WTC11 (cell line): ENCODE results near the gene KLC1. TPM values are rescaled to one million over a fixed set of nuclear protein-coding genes. Genes with fewer than 3 reads are reported as not detected.

ENCODE experiments used
- ATAC-seq: fragments of 200-7000 bp; cut with Tn5 transposase; 2 replicates; pipeline ENCODE4 v1.10.0; 2021; ENCODE audit warnings: mild to moderate bottlenecking, moderate library complexity
- CTCF ChIA-PET: fragments of 300-600 bp; sonication (Branson Sonifier 250); formaldehyde crosslinking; loops from one replicate; lab custom pipeline; 2021; ENCODE audit warnings: antibody characterized with exemption; lab: Charles Lee
- POLR2A ChIA-PET: fragments of 350-600 bp; sonication (Branson Sonifier 250); formaldehyde crosslinking; loops from one replicate; lab custom pipeline; 2021; ENCODE audit warnings: antibody characterized with exemption; lab: Charles Lee
- DNase-seq: peaks from one replicate; pipeline ENCODE4 v3.0.0; 2021; ENCODE audit warnings: low spot score
- H3K27ac Mint-ChIP-seq: 2 replicates; pipeline ENCODE4 v1.8.0; 2021; ENCODE audit warnings: mixed read lengths
- H3K27me3 Mint-ChIP-seq: 2 replicates; pipeline ENCODE4 v1.8.0; 2021; ENCODE audit warnings: low read depth, mild to moderate bottlenecking, moderate library complexity, mixed read lengths
- H3K36me3 Mint-ChIP-seq: 2 replicates; pipeline ENCODE4 v1.8.0; 2021; ENCODE audit warnings: mixed read lengths
- H3K4me1 Mint-ChIP-seq: 2 replicates; pipeline ENCODE4 v1.8.0; 2022; ENCODE audit warnings: mixed read lengths
- H3K4me3 Mint-ChIP-seq: 2 replicates; pipeline ENCODE4 v1.8.0; 2021; ENCODE audit warnings: mild to moderate bottlenecking, moderate library complexity, mixed read lengths
- H3K9me3 Mint-ChIP-seq: 2 replicates; pipeline ENCODE4 v1.8.0; 2021; ENCODE audit warnings: mixed read lengths
- ELF4 ChIP-seq: sonication (generic); formaldehyde crosslinking; IDR thresholded peaks from 2 replicates; pipeline ENCODE4 v1.8.1; 2022; ENCODE audit warnings: low read depth, mild to moderate bottlenecking, moderate library complexity, missing genetic modification reagents
- FOXP1 ChIP-seq: sonication (generic); formaldehyde crosslinking; IDR thresholded peaks from 2 replicates; pipeline ENCODE4 v1.8.0; 2022; ENCODE audit warnings: missing genetic modification reagents, mild to moderate bottlenecking, moderate library complexity, borderline replicate concordance
- NFE2L1 ChIP-seq: sonication (generic); formaldehyde crosslinking; IDR thresholded peaks from 2 replicates; pipeline ENCODE4 v1.8.1; 2023; ENCODE audit warnings: missing genetic modification reagents
- ZNF219 ChIP-seq: sonication (generic); formaldehyde crosslinking; IDR thresholded peaks from 2 replicates; pipeline ENCODE4 v1.8.0; 2023; ENCODE audit warnings: missing genetic modification reagents, mild to moderate bottlenecking, borderline replicate concordance
- ZNF263 ChIP-seq: sonication (generic); formaldehyde crosslinking; IDR thresholded peaks from 2 replicates; pipeline ENCODE4 v1.8.1; 2022; ENCODE audit warnings: low read depth, mild to moderate bottlenecking, moderate library complexity, missing genetic modification reagents
- ZNF396 ChIP-seq: fragments of 250-450 bp; sonication (Bioruptor Pico); IDR thresholded peaks from 2 replicates; pipeline ENCODE4 v1.8.0; 2021; ENCODE audit warnings: mild to moderate bottlenecking, moderate library complexity, borderline replicate concordance
- ZNF416 ChIP-seq: fragments of 250-450 bp; sonication (Bioruptor Pico); IDR thresholded peaks from 2 replicates; pipeline ENCODE4 v1.9.0; 2021; ENCODE audit warnings: mild to moderate bottlenecking, inconsistent platforms
- total RNA-seq: library from RNA; stranded (reverse); gene quantifications from 3 replicates; pipeline ENCODE4 v1.2.3, GENCODE V29; 2021
- TF ChIP-seq, protein P1 (sequence below): fragments of 250-450 bp; sonication (Bioruptor Pico); conservative IDR thresholded peaks from 2 replicates; pipeline ENCODE4 v1.9.0; 2021; ENCODE audit warnings: mild to moderate bottlenecking
- TF ChIP-seq, protein P2 (sequence below): sonication (generic); formaldehyde crosslinking; IDR thresholded peaks from 2 replicates; pipeline ENCODE4 v1.8.1; 2022; ENCODE audit warnings: mild to moderate bottlenecking, missing genetic modification reagents, moderate library complexity, borderline replicate concordance
- TF ChIP-seq, protein P3 (sequence below): fragments of 250-450 bp; sonication (Bioruptor Pico); IDR thresholded peaks from 2 replicates; pipeline ENCODE4 v1.9.0; 2021; ENCODE audit warnings: mild to moderate bottlenecking
- TF ChIP-seq, protein P4 (sequence below): sonication (generic); formaldehyde crosslinking; IDR thresholded peaks from 2 replicates; pipeline ENCODE4 v1.8.0; 2023; ENCODE audit warnings: missing genetic modification reagents, mild to moderate bottlenecking, borderline replicate concordance
- TF ChIP-seq, protein P5 (sequence below): sonication (generic); formaldehyde crosslinking; IDR thresholded peaks from 2 replicates; pipeline ENCODE4 v1.8.0; 2022; ENCODE audit warnings: mild to moderate bottlenecking, missing genetic modification reagents
- TF ChIP-seq, protein P6 (sequence below): sonication (generic); formaldehyde crosslinking; IDR thresholded peaks from 2 replicates; pipeline ENCODE4 v1.8.1; 2023; ENCODE audit warnings: mild to moderate bottlenecking, moderate library complexity, missing genetic modification reagents
- TF ChIP-seq, protein P7 (sequence below): sonication (generic); formaldehyde crosslinking; IDR thresholded peaks from 2 replicates; pipeline ENCODE4 v1.8.0; 2022; ENCODE audit warnings: missing genetic modification reagents

The KLC1 gene
- total RNA-seq, 1 experiment from 2014 or later, result 171 TPM

DNA sequence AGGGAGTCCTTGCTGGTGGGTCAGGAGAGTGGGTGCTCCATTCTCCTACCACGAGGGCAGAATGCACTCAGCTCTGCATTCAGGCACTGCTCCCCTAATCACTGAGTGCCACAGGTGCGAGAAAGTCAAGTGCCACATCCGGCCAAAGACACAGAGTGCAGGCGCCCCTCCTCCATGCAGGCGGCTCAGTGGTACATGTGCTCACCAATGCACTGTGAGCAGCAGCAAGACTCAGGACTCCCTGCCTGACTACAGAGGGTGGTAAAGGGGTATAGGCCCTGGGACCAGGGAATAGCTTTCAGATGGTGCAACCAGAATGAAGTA, 119.5 kb downstream of the KLC1 start:
- Mint-ChIP-seq H3K27ac (no peak overlapping the region), H3K4me3 (no peak overlapping the region), H3K9me3 (no peaks in the 10 kb centered on the region), H3K4me1 (0 out of 2 replicates have a peak, but pooled peaks cover 2% of the 10 kb centered on the region), H3K36me3 (no peaks in the 10 kb centered on the region), H3K27me3 (no peaks in the 10 kb centered on the region)
- no peak for DNase-seq
- CTCF ChIA-PET, result no interaction called here
- TF ChIP-seq, protein P1, sequence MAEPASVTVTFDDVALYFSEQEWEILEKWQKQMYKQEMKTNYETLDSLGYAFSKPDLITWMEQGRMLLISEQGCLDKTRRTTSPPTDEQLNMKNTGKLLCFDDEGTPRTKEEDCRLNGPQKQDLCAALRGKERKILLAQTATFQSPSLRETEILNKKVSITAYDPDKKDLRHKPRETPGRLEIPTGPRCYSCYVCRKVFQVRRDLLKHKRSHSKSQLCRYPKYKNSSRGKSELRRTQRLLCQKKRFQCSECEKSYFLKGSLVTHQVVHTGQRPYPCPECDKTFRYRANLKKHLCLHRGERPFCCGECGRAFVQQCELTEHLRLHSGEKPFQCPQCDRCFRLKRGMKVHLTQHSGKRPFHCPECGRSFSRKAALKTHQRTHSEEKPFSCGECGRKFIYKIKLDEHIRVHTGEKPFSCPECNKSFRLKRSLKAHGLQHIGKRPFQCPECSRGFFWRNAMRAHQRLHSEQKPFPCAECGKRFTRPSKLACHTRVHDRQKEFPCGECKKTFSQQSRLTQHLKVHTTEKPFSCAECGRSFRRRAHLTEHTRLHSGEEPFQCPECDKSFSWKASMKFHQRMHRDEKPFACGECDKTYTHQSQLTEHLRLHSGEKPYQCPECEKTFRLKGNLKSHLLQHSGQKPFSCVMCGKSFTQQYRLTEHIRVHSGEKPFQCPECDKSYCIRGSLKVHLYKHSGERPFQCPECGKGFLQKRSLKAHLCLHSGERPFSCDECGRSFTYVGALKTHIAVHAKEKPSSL (CRISPR knock-in tag), result no peak
- TF ChIP-seq, protein P2, sequence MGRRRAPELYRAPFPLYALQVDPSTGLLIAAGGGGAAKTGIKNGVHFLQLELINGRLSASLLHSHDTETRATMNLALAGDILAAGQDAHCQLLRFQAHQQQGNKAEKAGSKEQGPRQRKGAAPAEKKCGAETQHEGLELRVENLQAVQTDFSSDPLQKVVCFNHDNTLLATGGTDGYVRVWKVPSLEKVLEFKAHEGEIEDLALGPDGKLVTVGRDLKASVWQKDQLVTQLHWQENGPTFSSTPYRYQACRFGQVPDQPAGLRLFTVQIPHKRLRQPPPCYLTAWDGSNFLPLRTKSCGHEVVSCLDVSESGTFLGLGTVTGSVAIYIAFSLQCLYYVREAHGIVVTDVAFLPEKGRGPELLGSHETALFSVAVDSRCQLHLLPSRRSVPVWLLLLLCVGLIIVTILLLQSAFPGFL (CRISPR knock-in tag), result no peak
- no peak for TF ChIP-seq NFE2L1
- no peak for TF ChIP-seq ZNF219 (CRISPR knock-in tag)
- peak; percentile 30; the same call in 1 of the 2 replicates for ATAC-seq
- POLR2A ChIA-PET, result interaction anchor here (0.6 kb wide), 1 partner anchor 22 kb away, joined by 5 read pairs; no protein-coding TSS in a partner anchor

DNA sequence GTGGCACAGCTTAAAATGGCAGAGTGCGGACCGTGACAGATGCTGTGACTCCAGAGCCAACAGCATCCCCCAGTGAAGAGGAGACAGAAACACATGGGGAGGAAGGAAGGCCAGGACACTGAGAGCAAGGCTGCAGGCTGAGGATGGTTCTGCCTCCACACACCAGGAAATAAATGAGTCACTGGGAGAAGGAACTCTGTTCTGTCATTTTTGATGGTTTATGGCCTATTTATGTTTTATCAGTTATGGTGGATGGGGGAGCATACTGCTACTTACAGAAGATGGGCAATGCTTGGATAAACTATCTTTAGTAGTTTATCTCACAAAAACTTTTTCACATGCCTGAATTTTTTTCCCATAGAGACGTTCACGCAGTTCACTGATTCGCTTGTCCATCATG, 120.4 kb downstream of the KLC1 start:
- no peak for ATAC-seq
- no peaks in the 10 kb centered on the region for H3K9me3 Mint-ChIP-seq
- H3K27me3 Mint-ChIP-seq, result no peaks in the 10 kb centered on the region
- TF ChIP-seq, protein P3, sequence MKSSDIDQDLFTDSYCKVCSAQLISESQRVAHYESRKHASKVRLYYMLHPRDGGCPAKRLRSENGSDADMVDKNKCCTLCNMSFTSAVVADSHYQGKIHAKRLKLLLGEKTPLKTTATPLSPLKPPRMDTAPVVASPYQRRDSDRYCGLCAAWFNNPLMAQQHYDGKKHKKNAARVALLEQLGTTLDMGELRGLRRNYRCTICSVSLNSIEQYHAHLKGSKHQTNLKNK (CRISPR knock-in tag), result no peak
- TF ChIP-seq, protein P4, sequence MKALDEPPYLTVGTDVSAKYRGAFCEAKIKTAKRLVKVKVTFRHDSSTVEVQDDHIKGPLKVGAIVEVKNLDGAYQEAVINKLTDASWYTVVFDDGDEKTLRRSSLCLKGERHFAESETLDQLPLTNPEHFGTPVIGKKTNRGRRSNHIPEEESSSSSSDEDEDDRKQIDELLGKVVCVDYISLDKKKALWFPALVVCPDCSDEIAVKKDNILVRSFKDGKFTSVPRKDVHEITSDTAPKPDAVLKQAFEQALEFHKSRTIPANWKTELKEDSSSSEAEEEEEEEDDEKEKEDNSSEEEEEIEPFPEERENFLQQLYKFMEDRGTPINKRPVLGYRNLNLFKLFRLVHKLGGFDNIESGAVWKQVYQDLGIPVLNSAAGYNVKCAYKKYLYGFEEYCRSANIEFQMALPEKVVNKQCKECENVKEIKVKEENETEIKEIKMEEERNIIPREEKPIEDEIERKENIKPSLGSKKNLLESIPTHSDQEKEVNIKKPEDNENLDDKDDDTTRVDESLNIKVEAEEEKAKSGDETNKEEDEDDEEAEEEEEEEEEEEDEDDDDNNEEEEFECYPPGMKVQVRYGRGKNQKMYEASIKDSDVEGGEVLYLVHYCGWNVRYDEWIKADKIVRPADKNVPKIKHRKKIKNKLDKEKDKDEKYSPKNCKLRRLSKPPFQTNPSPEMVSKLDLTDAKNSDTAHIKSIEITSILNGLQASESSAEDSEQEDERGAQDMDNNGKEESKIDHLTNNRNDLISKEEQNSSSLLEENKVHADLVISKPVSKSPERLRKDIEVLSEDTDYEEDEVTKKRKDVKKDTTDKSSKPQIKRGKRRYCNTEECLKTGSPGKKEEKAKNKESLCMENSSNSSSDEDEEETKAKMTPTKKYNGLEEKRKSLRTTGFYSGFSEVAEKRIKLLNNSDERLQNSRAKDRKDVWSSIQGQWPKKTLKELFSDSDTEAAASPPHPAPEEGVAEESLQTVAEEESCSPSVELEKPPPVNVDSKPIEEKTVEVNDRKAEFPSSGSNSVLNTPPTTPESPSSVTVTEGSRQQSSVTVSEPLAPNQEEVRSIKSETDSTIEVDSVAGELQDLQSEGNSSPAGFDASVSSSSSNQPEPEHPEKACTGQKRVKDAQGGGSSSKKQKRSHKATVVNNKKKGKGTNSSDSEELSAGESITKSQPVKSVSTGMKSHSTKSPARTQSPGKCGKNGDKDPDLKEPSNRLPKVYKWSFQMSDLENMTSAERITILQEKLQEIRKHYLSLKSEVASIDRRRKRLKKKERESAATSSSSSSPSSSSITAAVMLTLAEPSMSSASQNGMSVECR (CRISPR knock-in tag), result no peak
- TF ChIP-seq, protein P5, sequence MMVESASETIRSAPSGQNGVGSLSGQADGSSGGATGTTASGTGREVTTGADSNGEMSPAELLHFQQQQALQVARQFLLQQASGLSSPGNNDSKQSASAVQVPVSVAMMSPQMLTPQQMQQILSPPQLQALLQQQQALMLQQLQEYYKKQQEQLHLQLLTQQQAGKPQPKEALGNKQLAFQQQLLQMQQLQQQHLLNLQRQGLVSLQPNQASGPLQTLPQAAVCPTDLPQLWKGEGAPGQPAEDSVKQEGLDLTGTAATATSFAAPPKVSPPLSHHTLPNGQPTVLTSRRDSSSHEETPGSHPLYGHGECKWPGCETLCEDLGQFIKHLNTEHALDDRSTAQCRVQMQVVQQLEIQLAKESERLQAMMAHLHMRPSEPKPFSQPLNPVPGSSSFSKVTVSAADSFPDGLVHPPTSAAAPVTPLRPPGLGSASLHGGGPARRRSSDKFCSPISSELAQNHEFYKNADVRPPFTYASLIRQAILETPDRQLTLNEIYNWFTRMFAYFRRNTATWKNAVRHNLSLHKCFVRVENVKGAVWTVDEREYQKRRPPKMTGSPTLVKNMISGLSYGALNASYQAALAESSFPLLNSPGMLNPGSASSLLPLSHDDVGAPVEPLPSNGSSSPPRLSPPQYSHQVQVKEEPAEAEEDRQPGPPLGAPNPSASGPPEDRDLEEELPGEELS (CRISPR knock-in tag), result no peak
- TF ChIP-seq, protein P2 (CRISPR knock-in tag), result no peak
- TF ChIP-seq ZNF396 (CRISPR knock-in tag) (no peak), ZNF416 (CRISPR knock-in tag) (no peak), ELF4 (CRISPR knock-in tag) (no peak), ZNF263 (CRISPR knock-in tag) (no peak), FOXP1 (CRISPR knock-in tag) (no peak)
- TF ChIP-seq, protein P6, sequence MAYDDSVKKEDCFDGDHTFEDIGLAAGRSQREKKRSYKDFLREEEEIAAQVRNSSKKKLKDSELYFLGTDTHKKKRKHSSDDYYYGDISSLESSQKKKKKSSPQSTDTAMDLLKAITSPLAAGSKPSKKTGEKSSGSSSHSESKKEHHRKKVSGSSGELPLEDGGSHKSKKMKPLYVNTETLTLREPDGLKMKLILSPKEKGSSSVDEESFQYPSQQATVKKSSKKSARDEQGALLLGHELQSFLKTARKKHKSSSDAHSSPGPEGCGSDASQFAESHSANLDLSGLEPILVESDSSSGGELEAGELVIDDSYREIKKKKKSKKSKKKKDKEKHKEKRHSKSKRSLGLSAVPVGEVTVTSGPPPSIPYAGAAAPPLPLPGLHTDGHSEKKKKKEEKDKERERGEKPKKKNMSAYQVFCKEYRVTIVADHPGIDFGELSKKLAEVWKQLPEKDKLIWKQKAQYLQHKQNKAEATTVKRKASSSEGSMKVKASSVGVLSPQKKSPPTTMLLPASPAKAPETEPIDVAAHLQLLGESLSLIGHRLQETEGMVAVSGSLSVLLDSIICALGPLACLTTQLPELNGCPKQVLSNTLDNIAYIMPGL (CRISPR knock-in tag), result no peak
- TF ChIP-seq, protein P7, sequence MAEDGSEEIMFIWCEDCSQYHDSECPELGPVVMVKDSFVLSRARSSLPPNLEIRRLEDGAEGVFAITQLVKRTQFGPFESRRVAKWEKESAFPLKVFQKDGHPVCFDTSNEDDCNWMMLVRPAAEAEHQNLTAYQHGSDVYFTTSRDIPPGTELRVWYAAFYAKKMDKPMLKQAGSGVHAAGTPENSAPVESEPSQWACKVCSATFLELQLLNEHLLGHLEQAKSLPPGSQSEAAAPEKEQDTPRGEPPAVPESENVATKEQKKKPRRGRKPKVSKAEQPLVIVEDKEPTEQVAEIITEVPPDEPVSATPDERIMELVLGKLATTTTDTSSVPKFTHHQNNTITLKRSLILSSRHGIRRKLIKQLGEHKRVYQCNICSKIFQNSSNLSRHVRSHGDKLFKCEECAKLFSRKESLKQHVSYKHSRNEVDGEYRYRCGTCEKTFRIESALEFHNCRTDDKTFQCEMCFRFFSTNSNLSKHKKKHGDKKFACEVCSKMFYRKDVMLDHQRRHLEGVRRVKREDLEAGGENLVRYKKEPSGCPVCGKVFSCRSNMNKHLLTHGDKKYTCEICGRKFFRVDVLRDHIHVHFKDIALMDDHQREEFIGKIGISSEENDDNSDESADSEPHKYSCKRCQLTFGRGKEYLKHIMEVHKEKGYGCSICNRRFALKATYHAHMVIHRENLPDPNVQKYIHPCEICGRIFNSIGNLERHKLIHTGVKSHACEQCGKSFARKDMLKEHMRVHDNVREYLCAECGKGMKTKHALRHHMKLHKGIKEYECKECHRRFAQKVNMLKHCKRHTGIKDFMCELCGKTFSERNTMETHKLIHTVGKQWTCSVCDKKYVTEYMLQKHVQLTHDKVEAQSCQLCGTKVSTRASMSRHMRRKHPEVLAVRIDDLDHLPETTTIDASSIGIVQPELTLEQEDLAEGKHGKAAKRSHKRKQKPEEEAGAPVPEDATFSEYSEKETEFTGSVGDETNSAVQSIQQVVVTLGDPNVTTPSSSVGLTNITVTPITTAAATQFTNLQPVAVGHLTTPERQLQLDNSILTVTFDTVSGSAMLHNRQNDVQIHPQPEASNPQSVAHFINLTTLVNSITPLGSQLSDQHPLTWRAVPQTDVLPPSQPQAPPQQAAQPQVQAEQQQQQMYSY (CRISPR knock-in tag), result no peak
- DNase-seq, result no peak
- H3K36me3 Mint-ChIP-seq, result no peaks in the 10 kb centered on the region
- CTCF ChIA-PET, result no interaction called here
- H3K4me3 Mint-ChIP-seq, result no peak overlapping the region
- POLR2A ChIA-PET, result no interaction called here
- peaks cover 6% of the 10 kb centered on the region; the same call in 1 of the 2 replicates for H3K4me1 Mint-ChIP-seq
- H3K27ac Mint-ChIP-seq, result no peak overlapping the region
